AG09309 (cell line): ENCODE measurements around the gene FAM20A.

Experiments
- DNase-seq: peaks from one replicate; pipeline ENCODE4 v3.0.0-alpha.2; 2010; ENCODE audit warnings: low read depth
- H3K4me3 ChIP-seq: 2 replicates; pipeline ENCODE4 v1.5.1; 2011; ENCODE audit warnings: mild to moderate bottlenecking, low read depth, low read length, moderate library complexity; ENCODE audit not compliant: control insufficient read depth
- TF ChIP-seq, protein P1 (sequence below): IDR thresholded peaks from 2 replicates; pipeline ENCODE4 v1.5.1; 2011; ENCODE audit warnings: mild to moderate bottlenecking, low read depth, low read length, inconsistent platforms; ENCODE audit not compliant: insufficient read depth, control insufficient read depth; ENCODE audit errors: missing control alignments

FAM20A gene

DNA sequence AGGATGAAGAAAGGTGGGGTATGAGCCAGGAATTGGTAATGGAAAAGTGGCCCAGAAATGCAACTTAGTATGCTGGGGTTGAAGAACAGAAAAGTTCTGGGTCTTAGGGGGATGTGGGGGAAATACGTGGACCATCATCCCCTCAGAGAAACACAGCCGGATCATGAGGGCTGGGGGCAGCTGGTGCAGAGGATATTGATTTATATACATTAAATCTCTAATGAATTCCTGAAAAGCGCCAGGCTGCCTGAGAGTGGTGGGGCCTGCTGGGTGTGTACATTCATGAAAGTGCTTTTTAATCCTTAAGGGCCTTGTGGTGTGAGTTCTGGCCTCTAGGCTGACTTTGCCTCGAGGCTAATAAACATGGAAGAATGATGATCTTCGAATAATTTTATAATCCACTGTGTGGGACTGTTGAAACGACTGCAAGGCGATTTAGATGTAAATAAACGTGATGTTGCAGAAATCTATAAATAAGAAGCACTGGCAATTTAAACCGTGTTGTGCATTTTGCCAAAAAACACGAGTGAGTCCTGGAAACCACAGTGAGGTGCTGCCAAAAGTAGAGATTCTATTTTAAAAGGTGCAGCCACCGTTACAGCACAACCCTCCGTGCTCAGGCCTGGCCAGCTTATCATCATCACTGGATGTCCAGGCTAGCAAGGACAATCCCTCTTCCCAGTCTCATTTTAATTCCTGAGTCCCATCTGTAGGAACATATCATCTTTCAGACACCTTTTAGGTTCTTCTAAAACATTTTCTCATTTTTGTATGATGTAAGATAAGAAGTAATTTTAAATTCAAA is 56.9 kb downstream of the FAM20A start:
- no peak overlapping the region for H3K4me3 ChIP-seq
- DNase-seq = no peak
- TF ChIP-seq, protein P1, sequence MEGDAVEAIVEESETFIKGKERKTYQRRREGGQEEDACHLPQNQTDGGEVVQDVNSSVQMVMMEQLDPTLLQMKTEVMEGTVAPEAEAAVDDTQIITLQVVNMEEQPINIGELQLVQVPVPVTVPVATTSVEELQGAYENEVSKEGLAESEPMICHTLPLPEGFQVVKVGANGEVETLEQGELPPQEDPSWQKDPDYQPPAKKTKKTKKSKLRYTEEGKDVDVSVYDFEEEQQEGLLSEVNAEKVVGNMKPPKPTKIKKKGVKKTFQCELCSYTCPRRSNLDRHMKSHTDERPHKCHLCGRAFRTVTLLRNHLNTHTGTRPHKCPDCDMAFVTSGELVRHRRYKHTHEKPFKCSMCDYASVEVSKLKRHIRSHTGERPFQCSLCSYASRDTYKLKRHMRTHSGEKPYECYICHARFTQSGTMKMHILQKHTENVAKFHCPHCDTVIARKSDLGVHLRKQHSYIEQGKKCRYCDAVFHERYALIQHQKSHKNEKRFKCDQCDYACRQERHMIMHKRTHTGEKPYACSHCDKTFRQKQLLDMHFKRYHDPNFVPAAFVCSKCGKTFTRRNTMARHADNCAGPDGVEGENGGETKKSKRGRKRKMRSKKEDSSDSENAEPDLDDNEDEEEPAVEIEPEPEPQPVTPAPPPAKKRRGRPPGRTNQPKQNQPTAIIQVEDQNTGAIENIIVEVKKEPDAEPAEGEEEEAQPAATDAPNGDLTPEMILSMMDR = no peak

DNA sequence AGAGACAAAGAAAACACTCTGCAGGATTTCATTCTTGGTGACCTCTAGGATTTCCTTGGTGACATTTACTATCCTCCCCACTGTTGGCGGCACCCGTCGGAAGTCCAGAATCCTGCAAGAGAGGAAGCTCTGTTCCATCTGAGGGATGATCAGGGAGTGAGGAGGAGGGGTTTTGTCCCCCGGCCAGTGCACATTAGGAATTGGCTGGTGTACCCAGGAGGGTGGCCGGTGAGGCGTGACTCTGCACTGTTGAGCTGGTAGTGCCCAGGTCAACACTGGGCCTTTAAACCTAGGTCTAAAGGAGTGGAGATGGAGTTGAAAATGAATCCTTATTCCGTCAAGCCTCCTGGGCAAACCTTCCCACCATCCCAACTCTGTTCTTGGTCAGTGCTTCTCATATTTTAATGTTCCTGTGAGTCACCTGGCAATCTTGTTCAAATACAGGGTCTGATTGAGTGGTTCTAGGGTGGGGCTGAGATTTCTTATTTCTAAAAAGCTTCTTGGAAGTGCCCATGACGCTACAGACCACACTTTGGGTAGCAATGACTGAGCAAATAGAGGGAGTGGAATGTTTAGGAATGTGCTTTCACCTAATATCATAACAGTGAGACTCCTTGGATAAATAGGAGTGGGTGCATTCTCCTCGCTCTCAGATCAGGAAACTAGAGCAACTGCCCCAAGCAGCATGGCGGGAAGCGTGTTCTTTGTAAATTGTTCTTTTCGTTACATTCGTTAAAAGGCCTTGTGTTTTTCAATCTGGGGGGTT is 58.3 kb downstream of the FAM20A start:
- no peak overlapping the region for H3K4me3 ChIP-seq
- TF ChIP-seq, protein P1 = no peak
- no peak for DNase-seq

DNA sequence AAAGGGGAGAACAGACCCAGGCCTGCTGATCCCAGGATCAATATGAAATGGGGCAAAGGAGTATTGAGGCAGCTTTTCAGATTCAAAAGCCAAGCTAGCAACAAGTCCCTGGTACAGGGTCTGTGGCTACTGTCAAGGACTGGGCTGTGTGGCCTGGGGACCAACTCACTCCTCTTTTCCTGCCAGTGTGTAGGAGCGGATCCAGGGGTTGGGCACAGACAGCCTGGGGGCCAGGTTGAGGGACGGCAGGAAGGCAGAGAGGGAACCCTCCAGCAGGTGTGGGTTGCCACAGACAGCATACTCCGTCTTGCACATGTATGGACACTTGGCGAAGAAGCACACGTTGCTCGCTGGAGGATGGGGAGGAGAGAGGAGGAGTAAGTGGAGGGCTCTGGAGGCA is 59.4 kb downstream of the FAM20A start:
- TF ChIP-seq, protein P1 = no peak
- DNase-seq = no peak

DNA sequence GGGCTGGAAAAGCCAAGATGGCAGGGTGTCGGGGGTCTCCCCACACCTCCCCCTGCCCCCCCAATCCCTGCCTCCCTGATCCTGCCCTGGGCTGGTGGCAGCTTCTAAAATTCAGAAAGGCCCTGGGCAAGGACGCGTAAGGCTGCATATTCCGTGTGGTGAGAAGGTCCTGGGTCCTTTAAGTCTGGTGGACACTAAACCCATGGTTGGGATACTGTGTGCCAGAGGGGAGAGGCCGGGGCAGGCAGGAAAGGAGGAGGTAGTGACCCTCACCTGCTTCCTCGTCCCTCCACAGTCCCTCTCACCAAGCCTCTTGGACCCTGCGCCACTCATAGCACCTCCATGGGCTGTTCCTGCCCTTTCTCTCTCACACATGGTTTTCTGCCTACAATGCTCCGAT is 60.2 kb downstream of the FAM20A start:
- TF ChIP-seq, protein P1 = no peak
- H3K4me3 ChIP-seq = no peak overlapping the region
- DNase-seq = no peak

More for the DNA sequence above, 59.4 kb downstream of the FAM20A start:
- H3K4me3 ChIP-seq = no peak overlapping the region

DNA sequence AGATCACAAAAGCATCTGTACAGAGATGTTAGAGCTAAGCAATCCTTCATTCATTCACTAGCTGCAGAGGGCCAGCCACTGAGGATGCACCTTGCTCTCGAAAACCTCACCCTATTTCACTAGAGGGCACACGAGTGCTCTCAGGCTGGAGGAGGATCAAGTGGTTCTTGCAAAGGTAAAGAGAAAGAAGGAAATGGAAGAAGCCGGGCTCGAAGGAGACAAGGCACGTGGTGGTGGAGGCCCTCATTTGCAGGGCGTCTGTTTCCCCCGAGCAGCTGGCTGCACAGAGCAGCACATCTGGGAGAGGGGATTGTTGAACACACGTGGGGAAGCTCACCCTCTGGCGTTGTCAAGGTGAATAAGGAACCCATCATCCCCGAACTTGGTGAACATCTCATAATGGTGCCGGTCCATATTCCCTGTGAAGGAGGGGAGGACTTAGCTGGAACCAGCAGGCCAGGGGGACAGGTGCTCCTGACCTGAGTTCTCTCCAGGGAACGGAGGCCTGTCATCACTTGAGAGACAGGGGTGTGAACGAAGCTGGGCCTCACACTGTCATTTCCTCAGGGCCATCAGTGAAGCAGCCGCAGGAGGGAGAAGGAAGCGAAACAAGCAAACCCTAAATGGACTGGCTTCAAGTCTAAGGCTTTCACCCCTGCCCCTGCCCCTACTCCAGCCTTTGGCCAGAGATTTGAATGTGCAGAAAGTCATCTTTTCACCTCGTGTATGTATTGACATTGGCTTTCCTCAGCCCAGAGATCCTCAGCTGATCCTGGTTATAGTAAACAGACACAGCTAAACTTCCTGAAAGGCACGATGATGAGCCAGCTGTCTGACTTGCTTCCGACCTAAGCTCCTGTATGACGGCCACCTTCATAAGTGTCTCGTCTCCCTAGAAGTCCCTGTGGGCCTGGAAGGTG is 61.4 kb downstream of the FAM20A start:
- DNase-seq = no peak
- TF ChIP-seq, protein P1 = peak; percentile 40
- no peak overlapping the region for H3K4me3 ChIP-seq

DNA sequence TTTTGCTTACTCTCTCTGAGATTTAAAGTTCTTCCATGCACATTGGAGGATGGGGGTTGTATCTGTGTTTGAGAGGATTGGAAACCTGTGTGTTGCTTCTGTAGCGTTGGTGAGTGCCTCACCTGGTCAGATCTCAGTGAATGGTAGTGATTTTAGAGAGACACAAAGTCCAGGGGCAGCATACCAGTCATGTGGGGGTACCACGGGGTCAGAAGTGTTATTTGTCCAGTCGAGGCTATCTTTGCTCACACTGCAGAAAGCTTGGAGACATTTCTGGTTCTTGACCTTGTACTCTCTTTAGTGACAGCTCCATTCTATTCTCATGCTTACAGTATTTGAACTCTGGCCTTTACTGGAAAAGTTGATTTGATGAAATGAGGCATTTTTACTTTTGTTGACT is 65.2 kb downstream of the FAM20A start:
- no peak overlapping the region for H3K4me3 ChIP-seq
- TF ChIP-seq, protein P1 = no peak
- DNase-seq = no peak
